ENCODE results near the gene LPCAT4.
A peak's percentile ranks its signal among the peaks of the same experiment; 100 is the strongest.
"Not testable (repeated sequence)": the region's sequence is repeated elsewhere in the genome, so short reads cannot be mapped to it uniquely, and the experiment has no call there.

LPCAT4 gene

GRCh38 chr15:34362047-34362773, 4.8 kb downstream of the LPCAT4 start:
- DNase-seq: no peak

GRCh38 chr15:34361278-34361677, 5.7 kb downstream of the LPCAT4 start:
- DNase-seq: no peak

- DNase-seq: no peak
These were observed 6.7 kb downstream of the LPCAT4 start for GRCh38 chr15:34360298-34360697.

GRCh38 chr15:34359416-34359815, 7.6 kb downstream of the LPCAT4 start:
- DNase-seq: no peak

- no peak for DNase-seq
These were observed 8.0 kb downstream of the LPCAT4 start for GRCh38 chr15:34358948-34359347.

- no peak for DNase-seq
These were observed 8.6 kb downstream of the LPCAT4 start for GRCh38 chr15:34358367-34358766.

- no peak for DNase-seq
These were observed 9.3 kb downstream of the LPCAT4 start for GRCh38 chr15:34357653-34358052.

- no peak for DNase-seq
These were observed 11.8 kb downstream of the LPCAT4 start for GRCh38 chr15:34355241-34355640.

GRCh38 chr15:34354286-34354685, 12.7 kb downstream of the LPCAT4 start:
- DNase-seq: no peak

GRCh38 chr15:34353627-34354026, 13.4 kb downstream of the LPCAT4 start:
- DNase-seq: no peak

GRCh38 chr15:34352996-34353395, 14.0 kb downstream of the LPCAT4 start:
- not testable (repeated sequence) for DNase-seq

GRCh38 chr15:34349769-34350168, 17.2 kb downstream of the LPCAT4 start:
- DNase-seq: no peak

- no peak for DNase-seq
These were observed 18.2 kb downstream of the LPCAT4 start for GRCh38 chr15:34348735-34349300.

- no peak for DNase-seq
These were observed 18.9 kb downstream of the LPCAT4 start for GRCh38 chr15:34347951-34348638.

GRCh38 chr15:34342737-34343575, 24.0 kb downstream of the LPCAT4 start, which contains the start of the genes NOP10 and NUTM1:
Gene NOP10 (minus strand): TSS chr15:34343136. CDS start chr15:34343073, 63 bp downstream.
Gene NUTM1 (plus strand): TSS chr15:34343315. CDS start chr15:34343697, 382 bp downstream.
- peak; percentile 62 for DNase-seq

GRCh38 chr15:34342213-34342736, 24.7 kb downstream of the LPCAT4 start:
- DNase-seq: not testable (repeated sequence)

GRCh38 chr15:34341381-34342212, 25.4 kb downstream of the LPCAT4 start:
- no peak for DNase-seq

- no peak for DNase-seq
These were observed 27.1 kb downstream of the LPCAT4 start for GRCh38 chr15:34339946-34340345.

GRCh38 chr15:34338347-34338746, 28.6 kb downstream of the LPCAT4 start:
- DNase-seq: no peak

GRCh38 chr15:34337557-34338306, 29.3 kb downstream of the LPCAT4 start, which contains the start of gene SLC12A6:
Gene SLC12A6 (minus strand): TSS chr15:34337781. CDS start chr15:34336680, 1,101 bp downstream.
- peak; percentile 76 for DNase-seq
